Upper lobe of left lung (tissue), 4 donors: ENCODE measurements around the gene CIZ1.

ENCODE experiments used
- EP300 ChIP-seq, 4 donors: sonication (generic); formaldehyde crosslinking; IDR thresholded peaks; one replicate each; pipeline ENCODE4 v1.5.1; 2017; ENCODE audit warnings: antibody characterized with exemption in 4 of 4, control low read depth in 2 of 4
- TF ChIP-seq, protein P1 (sequence below), 6 experiments: fragments of 450-650 bp in 4 of 6; fragments of 200-600 bp in 2 of 6; sonication (generic) in 2 of 6; IDR thresholded peaks; one replicate each; pipeline ENCODE4 v1.5.1; 2016 to 2019; ENCODE audit warnings: antibody characterized with exemption in 6 of 6

DNA sequence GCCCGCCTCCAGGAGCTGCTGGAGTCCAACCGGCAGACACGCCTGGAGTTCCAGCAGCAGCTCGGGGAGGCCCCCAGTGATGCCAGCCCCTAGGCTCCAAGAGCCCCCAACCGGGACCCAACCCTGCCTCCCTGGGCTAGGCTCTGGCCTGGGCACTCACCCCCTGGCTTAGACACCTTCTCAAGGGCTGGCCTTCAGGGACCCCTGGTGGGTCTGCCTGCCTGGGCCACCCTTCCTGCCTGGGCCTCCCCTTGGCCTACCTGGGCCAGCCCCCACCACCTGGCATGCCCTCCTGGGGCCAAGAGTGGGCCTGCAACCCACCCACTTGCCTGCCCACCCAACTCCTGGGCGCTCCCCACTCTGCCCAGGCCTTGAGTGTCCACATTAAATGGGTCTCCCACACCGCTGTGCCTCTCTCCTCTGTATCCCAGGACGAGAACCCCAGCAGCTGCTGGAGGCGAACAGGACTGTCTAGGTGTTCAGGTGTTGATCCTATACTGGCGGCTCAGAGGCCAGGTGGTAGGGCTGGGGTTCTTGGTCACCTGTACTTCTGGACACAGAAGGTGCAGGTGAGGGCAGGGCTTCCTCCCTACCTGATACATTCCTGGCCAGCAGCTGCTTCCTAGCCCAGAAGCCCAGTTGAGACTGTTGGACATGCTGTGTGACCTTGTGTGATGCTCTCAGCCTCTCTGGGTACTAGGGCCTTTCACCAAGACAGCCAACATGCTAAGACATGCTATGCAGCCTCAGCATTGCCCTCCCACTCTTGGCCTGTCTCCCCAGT is 27.7 kb downstream of the CIZ1 start:
- TF ChIP-seq, protein P1, sequence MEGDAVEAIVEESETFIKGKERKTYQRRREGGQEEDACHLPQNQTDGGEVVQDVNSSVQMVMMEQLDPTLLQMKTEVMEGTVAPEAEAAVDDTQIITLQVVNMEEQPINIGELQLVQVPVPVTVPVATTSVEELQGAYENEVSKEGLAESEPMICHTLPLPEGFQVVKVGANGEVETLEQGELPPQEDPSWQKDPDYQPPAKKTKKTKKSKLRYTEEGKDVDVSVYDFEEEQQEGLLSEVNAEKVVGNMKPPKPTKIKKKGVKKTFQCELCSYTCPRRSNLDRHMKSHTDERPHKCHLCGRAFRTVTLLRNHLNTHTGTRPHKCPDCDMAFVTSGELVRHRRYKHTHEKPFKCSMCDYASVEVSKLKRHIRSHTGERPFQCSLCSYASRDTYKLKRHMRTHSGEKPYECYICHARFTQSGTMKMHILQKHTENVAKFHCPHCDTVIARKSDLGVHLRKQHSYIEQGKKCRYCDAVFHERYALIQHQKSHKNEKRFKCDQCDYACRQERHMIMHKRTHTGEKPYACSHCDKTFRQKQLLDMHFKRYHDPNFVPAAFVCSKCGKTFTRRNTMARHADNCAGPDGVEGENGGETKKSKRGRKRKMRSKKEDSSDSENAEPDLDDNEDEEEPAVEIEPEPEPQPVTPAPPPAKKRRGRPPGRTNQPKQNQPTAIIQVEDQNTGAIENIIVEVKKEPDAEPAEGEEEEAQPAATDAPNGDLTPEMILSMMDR (IDR thresholded peaks at IDR 0.05), result no peak
- no peak for TF ChIP-seq EP300 (IDR thresholded peaks at IDR 0.05)
